Mammary epithelial cell (primary cell): ENCODE results near the gene NOL4L.

Source experiments
- EZH2 ChIP-seq: IDR thresholded peaks from 2 replicates; pipeline ENCODE4 v1.6.1; 2012; ENCODE audit warnings: low read length, inconsistent platforms, borderline replicate concordance
- TF ChIP-seq, protein P1 (sequence below), 2 donors: IDR thresholded peaks in 1 of 2; conservative IDR thresholded peaks in 1 of 2; 2 replicates each; pipeline ENCODE4 v1.5.1; 2011 to 2012; ENCODE audit warnings: inconsistent platforms in 2 of 2, low read length in 2 of 2, mild to moderate bottlenecking in 2 of 2, control low read depth in 1 of 2, low read depth in 1 of 2; ENCODE audit not compliant: insufficient read depth in 1 of 2; ENCODE audit errors: extremely low read depth in 1 of 2

DNA sequence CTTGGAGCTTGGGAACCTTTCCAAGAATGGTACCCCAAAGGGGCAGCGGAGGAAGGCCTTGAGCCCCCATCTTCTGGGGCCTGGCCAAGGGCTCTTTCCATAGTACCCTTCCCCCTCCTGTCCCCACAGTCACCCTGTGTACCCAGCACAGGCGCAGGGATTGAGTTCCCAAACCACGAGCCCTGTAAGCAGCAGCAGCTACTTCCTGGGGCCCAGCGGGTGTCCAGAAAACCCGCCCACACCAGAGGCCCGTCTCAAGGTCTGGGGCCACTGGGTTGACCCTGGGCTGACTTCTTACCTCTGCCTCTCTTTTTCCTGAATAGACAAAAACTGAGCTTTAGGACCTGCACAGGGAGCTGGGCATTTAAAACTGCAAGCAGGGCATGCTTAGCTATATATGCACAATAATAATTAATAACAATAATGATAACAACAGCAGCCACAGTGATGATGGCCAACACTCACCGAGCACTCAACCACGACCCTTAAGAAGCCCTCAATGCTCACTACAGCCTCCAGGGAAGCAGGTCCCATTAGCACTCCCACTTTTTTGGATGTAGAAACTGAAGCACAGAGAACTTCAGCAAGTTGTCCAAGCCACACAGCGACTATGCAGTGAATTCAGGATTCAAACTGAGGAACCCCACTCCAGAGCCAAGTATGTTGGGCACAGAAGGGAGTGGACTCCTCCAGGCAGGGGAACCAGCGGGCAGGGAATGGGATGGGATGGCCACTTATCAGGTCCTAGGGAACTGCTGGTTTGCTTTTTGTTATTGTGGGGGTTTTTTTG, 14.5 kb downstream of the NOL4L start:
- TF ChIP-seq, protein P1, sequence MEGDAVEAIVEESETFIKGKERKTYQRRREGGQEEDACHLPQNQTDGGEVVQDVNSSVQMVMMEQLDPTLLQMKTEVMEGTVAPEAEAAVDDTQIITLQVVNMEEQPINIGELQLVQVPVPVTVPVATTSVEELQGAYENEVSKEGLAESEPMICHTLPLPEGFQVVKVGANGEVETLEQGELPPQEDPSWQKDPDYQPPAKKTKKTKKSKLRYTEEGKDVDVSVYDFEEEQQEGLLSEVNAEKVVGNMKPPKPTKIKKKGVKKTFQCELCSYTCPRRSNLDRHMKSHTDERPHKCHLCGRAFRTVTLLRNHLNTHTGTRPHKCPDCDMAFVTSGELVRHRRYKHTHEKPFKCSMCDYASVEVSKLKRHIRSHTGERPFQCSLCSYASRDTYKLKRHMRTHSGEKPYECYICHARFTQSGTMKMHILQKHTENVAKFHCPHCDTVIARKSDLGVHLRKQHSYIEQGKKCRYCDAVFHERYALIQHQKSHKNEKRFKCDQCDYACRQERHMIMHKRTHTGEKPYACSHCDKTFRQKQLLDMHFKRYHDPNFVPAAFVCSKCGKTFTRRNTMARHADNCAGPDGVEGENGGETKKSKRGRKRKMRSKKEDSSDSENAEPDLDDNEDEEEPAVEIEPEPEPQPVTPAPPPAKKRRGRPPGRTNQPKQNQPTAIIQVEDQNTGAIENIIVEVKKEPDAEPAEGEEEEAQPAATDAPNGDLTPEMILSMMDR (conservative IDR thresholded peaks at IDR 0.05 in 1 of 2, IDR thresholded peaks at IDR 0.05 in 1 of 2; ENCODE audit: extremely low read depth in 1 of 2, insufficient read depth in 1 of 2, low read depth in 1 of 2, low read length in 2 of 2) = no peak
- TF ChIP-seq EZH2 = no peak
